GM20431 (cell line): ENCODE data around the gene AMN1.
"Not testable (repeated sequence)": the region's sequence is repeated elsewhere in the genome, so short reads cannot be mapped to it uniquely, and the experiment has no call there.

Experiments
- in situ Hi-C: fragments of 300-500 bp; cut with MseI, MboI; formaldehyde crosslinking; loops from one replicate; pipeline ENCODE4 v1.15.0; 2020; ENCODE audit warnings: low sequenced_read_pairs; ENCODE audit not compliant: unreplicated experiment

The AMN1 gene

DNA sequence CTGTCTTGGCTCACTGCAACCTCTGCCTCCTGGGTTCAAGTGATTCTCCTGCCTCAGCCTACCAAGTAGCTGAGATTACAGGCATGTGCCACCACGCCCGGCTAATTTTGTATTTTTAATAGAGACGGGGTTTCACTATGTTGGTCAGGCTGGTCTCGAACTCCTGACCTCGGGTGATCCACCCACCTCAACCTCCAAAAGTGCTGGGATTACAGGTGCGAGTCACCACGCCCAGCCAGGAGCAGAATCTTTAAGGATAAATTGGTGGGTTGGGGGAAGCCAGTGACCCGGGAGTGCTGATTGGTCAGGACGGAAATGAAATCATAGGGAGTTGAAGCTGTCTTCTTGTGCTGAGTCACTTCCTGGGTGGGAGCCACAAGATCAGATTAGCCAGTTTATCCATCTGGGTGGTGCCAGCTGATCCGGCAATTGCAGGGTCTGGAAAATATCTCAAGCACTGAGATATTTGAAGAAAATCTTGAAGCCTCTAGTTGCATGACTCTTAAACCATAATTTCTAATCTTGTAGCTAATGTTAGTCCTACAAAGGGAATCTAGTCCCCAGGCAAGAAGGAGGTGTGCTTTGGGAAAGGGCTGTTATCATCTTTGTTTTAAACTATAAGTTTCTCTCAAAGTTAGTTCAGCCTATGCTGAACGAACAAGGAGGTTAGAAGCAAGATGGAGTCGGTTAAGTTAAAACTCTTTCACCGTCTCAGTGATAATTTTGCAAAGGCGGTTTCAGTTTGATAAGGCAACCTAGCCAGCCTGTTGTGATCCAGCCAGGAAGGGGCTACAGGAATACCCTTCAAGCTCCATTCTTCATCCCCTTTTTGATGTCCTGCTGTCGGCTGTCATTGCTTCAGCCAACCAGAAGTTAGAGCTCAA is 5.0 kb upstream of the AMN1 start:
- in situ Hi-C loops = not testable (repeated sequence)

DNA sequence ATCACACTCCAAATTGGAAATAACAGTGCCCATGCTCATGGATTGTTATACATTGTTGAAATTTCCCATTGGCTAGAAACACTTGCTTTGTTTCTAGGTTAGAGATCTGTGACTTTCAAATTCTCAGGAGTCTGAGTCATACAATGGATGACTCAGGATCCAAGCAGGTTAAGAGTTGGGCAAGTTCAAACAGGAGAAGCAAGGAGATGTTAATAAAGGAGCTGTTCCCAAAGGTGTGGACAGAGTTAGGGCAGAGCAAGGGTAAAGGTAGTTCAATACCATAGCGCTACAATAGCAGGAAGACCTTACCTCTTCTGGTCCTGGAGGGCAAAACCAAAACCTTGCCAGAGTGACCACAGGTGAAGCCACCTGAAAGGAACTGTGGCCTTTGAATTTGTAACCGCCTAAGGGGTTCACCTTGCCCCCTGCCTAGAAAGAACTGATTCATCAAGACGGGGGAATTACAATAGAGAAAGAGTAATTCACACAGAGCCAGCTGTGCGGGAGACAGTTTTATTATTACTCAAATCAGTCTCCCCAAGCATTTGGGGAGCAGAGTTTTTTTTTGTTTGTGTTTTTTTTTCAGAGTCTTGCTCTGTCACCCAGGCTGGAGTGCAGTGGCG is 4.2 kb upstream of the AMN1 start:
- in situ Hi-C loops = no loop called here

DNA sequence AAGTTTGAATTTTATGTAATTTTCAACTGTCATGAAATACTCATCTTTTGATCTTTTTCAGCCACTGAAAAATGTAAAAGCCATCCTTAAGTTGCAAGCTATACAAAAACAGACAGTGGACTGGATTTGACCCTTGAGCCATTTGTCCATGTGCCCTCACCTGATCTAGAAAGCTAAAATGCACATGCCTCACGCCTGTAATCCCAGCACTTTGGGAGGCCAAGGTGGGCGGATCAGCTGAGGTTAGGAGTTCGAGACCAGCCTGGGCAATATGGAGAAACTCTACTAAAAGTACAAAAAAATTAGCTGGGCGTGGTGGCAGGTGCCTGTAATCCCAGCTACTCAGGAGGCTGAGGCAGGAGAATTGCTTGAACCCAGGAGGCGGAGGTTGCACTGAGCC is 2.4 kb upstream of the AMN1 start:
- in situ Hi-C loops = not testable (repeated sequence)

DNA sequence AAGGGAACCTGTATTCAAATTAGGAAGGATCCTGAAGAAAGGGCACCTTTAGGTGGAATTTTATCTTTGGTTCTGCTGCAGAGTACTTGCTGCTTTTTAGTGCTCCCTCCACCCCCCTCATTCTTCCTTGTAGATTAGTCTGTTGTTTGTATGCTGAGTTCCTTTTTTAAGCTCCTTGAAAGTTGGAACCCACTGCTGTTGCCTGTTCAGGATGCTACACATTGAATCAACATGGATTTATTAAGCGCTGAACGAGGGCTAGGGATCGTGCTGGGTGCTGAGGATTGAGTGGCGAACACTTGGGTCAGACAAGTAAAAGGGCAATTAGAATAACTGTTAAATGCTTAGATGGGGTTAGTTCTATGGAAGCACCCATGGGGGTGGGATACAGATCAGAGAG is 884 bp upstream of the AMN1 start:
- in situ Hi-C loops = no loop called here

GRCh38 chr12:31728289-31728916 is 418 bp downstream of the AMN1 start:
- in situ Hi-C loops = no loop called here

- in situ Hi-C loops = no loop called here
Measured at GRCh38 chr12:31727192-31727591, 1.6 kb downstream of the AMN1 start.

- in situ Hi-C loops = no loop called here
Measured at GRCh38 chr12:31726575-31726974, 2.2 kb downstream of the AMN1 start.

- in situ Hi-C loops = no loop called here
Measured at GRCh38 chr12:31724557-31724956, 4.3 kb downstream of the AMN1 start.

DNA sequence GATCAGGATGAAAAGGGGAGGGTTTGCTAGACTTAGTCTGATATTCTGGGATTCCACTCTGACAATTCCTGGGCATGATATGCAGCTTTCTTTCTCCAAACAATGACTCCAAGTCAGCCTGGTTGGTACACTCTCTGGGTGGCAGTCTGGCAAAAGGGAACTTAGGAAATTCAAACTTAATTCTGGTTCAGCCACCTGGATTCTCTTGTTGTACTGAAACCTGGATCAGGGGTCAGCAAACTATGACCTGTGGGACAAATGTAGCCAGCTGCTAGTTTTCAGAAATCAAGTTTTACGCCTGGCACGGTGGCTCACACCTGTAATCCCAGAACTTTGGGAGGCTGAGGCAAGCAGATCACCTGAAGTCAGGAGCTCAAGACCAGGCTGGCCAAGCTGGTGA is 6.2 kb downstream of the AMN1 start:
- in situ Hi-C loops = no loop called here

- in situ Hi-C loops = not testable (repeated sequence)
Measured at GRCh38 chr12:31718542-31719198, 10.2 kb downstream of the AMN1 start.

GRCh38 chr12:31716998-31717397 is 11.8 kb downstream of the AMN1 start:
- in situ Hi-C loops = not testable (repeated sequence)

GRCh38 chr12:31715283-31715825 is 13.5 kb downstream of the AMN1 start:
- in situ Hi-C loops = no loop called here

DNA sequence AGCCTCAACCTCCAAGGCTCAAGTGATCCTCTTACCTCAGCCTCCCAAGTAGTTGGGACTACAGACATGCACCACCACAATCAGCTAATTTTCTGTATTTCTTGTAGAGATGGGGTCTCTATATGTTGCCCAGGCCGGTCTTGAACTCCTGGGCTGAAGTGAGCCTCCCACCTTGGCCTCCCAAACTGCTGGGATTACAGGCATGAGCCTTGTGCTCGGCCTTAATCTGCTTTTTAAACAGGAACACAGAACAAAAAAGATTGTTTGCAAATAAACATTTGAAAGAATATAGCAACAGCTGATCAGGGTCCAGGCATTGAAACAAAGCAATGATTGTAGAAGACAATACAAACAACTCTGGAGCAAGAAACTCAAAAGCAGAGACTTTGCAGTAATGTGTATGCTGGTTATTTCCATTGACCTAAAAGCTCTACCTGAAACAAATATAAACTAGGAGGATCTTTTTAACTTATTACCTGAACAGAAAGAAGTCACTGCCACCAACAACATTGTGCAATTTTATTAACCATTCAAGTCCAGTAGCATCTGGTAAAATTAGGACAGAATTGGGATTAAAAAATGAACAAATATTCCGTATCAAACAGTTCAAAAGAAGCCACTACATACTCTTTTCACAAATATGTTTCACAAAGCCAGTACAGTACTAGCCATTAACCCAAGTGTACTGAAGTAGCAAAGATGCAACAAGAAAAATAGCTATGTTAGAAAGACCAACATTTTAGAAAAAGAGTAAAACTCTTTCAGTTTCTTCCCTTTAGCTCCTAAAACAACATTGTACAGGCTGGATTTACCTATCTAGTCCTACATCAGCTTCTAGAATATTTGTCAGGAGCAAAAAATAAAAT is 14.2 kb downstream of the AMN1 start:
- in situ Hi-C loops = no loop called here

DNA sequence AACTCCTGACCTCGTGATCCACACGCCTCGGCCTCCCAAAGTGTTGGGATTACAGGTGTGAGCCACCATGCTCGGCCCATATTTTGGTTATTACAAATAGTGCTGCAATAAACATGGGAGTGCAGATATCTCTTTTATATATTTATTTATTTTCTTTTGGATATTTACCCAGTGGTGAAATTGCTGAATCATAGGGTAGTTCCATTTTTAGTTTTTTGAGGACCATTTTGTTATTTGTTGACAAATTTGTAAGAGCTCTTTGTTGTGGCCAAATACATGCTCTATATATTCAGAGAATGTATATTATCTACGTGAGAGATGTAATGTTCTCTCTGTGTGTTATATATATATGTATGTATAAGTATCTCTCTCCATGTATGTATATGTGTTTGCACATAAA is 15.9 kb downstream of the AMN1 start:
- in situ Hi-C loops = no loop called here

DNA sequence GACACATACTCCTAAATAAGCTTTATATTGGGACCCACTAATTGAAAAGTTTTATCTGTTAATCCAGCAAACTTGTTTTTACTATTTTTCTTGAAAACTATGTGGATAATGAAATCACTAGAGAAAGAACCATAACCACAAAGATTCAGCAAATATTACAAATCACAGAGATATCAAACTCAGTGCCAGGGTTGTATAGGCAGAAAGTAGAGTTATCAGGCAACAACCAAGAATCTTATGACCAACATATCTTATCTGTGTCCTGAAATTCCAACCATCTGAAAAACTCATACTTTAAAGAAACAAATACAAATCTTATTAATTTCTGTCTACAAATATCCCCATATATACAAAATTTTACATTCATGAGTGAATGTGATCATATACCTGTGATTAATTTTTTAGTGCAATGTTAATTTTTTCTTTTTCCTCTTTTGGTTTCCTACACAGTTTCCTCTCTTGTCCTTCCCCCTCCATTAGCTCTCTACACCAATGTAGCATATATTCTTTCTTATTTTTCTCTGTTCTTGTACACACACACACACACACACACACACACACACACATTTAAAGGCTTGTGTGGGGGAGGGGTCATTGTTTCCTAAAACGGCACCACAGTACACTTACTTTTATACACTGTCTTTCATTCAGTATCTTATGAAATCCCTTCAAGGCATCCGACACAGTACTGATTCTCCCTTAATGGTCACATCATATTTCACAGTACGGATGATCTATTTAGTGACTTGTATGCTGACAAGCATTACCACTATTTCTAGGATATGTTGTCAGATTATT is 18.6 kb downstream of the AMN1 start:
- in situ Hi-C loops = no loop called here

DNA sequence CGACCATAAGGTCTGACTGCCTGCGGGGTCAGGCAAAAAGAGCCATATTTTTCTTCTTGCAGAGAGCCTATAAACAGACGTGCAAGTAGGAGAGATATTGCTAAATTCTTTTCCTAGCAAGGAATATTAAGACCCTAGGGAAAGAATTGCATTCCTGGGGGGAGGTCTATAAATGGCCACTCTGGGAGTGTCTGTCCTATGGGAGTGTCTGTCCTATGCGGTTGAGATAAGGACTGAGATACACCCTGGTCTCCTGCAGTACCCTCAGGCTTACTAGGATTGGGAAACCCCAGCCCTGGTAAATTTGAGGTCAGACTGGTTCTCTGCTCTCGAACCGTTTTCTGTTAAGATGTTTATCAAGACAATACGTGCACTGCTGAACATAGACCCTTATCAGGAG is 20.7 kb downstream of the AMN1 start:
- in situ Hi-C loops = not testable (repeated sequence)

GRCh38 chr12:31705621-31706020 is 23.2 kb downstream of the AMN1 start:
- in situ Hi-C loops = no loop called here

- in situ Hi-C loops = no loop called here
Measured at GRCh38 chr12:31702047-31702446, 26.8 kb downstream of the AMN1 start.

GRCh38 chr12:31689921-31690320 is 38.9 kb downstream of the AMN1 start:
- in situ Hi-C loops = not testable (repeated sequence)
